SH-SY5Y (cell line): ENCODE data around the gene SGCD.

Experiments used
- GATA2 ChIP-seq: IDR thresholded peaks from 2 replicates; pipeline ENCODE4 v1.6.1; 2011; ENCODE audit warnings: mild to moderate bottlenecking, low read depth, low read length
- GATA3 ChIP-seq: IDR thresholded peaks from 2 replicates; pipeline ENCODE4 v1.6.1; 2011; ENCODE audit warnings: low read depth, mild to moderate bottlenecking, low read length, moderate library complexity

DNA sequence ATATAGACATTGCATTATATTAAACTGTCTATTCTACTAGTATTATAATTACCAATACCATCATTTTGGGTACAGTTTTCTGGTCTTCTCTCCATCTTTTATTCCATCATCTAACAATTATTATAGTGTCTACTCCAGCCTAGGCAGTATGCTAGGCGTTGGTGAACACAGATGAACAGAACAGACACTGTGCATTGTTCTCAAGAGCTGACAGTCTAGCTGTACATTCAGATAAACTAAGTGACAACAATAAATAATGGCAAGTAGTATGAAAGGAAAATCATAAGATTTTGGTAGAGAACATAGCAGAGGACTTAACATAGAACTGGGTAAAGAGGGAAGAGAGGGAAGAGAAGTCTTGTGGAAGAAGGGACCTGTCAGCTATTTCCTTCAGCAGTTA lies 12.5 kb upstream of the SGCD start:
- TF ChIP-seq GATA2 (no peak), GATA3 (no peak)
